H4 (cell line): ENCODE data around the gene CD109. TPM values are rescaled to one million over a fixed set of nuclear protein-coding genes. Genes with fewer than 3 reads are reported as not detected.
"Not testable (repeated sequence)": the region's sequence is repeated elsewhere in the genome, so short reads cannot be mapped to it uniquely, and the experiment has no call there.

Experiments used
- DNase-seq: peaks from one replicate; pipeline ENCODE4 v3.0.0-alpha.2; 2015; ENCODE audit warnings: low spot score
- total RNA-seq: library from RNA; depleted of rRNA; stranded (reverse); fragments of >200 nt; shearing (Covaris generic); gene quantifications from 2 replicates; pipeline ENCODE4 v1.2.3, GENCODE V29; 2014

CD109 gene
- total RNA-seq, 1 experiment from 2014 or later, result 22.9 TPM

GRCh38 chr6:73790574-73790973 is 94.6 kb downstream of the CD109 start:
- no peak for DNase-seq

- no peak for DNase-seq
Measured at GRCh38 chr6:73791336-73791735, 95.3 kb downstream of the CD109 start.

- DNase-seq, result no peak
Measured at GRCh38 chr6:73792738-73793137, 96.7 kb downstream of the CD109 start.

GRCh38 chr6:73796881-73797280 is 100.9 kb downstream of the CD109 start:
- DNase-seq, result no peak

- no peak for DNase-seq
Measured at GRCh38 chr6:73797861-73798260, 101.9 kb downstream of the CD109 start.

- peak; percentile 88 for DNase-seq
Measured at GRCh38 chr6:73798592-73798991, 102.6 kb downstream of the CD109 start.

- DNase-seq, result no peak
Measured at GRCh38 chr6:73800997-73801396, 105.0 kb downstream of the CD109 start.

GRCh38 chr6:73801652-73802268 is 105.8 kb downstream of the CD109 start:
- no peak for DNase-seq

GRCh38 chr6:73802366-73802765 is 106.4 kb downstream of the CD109 start:
- no peak for DNase-seq

GRCh38 chr6:73803562-73804241 is 107.7 kb downstream of the CD109 start:
- peak; percentile 88 for DNase-seq

- not testable (repeated sequence) for DNase-seq
Measured at GRCh38 chr6:73805221-73805620, 109.2 kb downstream of the CD109 start.

- not testable (repeated sequence) for DNase-seq
Measured at GRCh38 chr6:73805982-73806381, 110.0 kb downstream of the CD109 start.

- no peak for DNase-seq
Measured at GRCh38 chr6:73811706-73812105, 115.7 kb downstream of the CD109 start.

- no peak for DNase-seq
Measured at GRCh38 chr6:73817253-73817652, 121.2 kb downstream of the CD109 start.

GRCh38 chr6:73823046-73823735 is 127.2 kb downstream of the CD109 start:
- no peak for DNase-seq

GRCh38 chr6:73823832-73824231 is 127.8 kb downstream of the CD109 start:
- no peak for DNase-seq

- no peak for DNase-seq
Measured at GRCh38 chr6:73826571-73826970, 130.6 kb downstream of the CD109 start.

- DNase-seq, result no peak
Measured at GRCh38 chr6:73830119-73830518, 134.1 kb downstream of the CD109 start.

GRCh38 chr6:73832313-73832712 is 136.3 kb downstream of the CD109 start:
- no peak for DNase-seq

- not testable (repeated sequence) for DNase-seq
Measured at GRCh38 chr6:73844696-73845095, 148.7 kb downstream of the CD109 start.

- not testable (repeated sequence) for DNase-seq
Measured at GRCh38 chr6:73851048-73851447, 155.0 kb downstream of the CD109 start.

GRCh38 chr6:73854998-73855718 is 159.2 kb downstream of the CD109 start:
- DNase-seq, result peak; percentile 15
